Measurements from ENCODE around the gene FZR1. TPM values are rescaled to one million over a fixed set of nuclear protein-coding genes. Genes with fewer than 3 reads are reported as not detected.
A peak's percentile ranks its signal among the peaks of the same experiment; 100 is the strongest.

FZR1 gene
- polyA plus RNA-seq, 2 of the 4 experiments (the other 2 are of a cell fraction), result 13.9 to 18.1 TPM

DNA sequence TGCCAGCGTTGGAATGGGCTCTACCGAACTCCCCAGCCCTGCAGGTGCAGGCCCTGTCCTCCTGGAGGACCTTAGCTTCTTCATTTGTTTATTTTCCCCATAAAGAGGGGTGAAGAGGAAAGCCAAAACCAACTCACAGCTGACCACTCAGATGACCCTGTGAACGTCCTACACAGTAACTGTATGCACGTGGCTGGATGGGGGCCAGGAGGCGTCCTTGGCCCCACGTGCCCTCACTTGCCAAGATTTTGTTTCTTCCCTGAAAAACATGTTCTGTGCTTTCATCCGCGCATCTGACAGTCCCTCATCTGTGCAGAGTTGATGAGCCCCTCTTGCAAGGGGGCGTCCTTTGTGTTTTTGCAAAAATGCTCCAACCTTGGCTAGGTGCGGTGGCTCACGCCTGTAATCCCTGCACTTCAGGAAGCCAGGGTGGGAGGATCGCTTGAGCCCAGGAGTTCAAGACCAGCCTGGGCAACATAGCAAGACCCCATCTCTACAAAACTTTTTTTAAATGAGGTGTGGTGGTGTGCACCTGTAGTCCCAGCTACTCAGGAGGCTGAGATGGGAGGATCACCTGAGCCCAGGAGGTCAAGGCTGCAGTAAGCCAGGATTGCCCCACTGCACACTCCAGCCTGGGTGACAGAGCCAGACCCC is 27.6 kb downstream of the FZR1 start:
- ChIA-PET POLR2A (no interaction called here), CTCF (interaction anchor here (1.2 kb wide), 2 partner anchors 42 to 52 kb away, joined by 3 to 4 read pairs; no protein-coding TSS in a partner anchor)
- FAIRE-seq (no peak), ATAC-seq (no peak), DNase-seq (ENCODE audit: low read depth in 1 of 2, low spot score in 1 of 2) (no peak)
- no peaks in the 10 kb centered on the region for H3K9me3 ChIP-seq
- H3K4me2 ChIP-seq, result no peak overlapping the region
- WGBS (ENCODE audit: missing lambda C conversion rate), result 89% methylated on average over 8 of the region's 12 CpGs
- no peaks in the 10 kb centered on the region for H3K4me1 ChIP-seq
- H3K27ac ChIP-seq, result no peak overlapping the region
- TF ChIP-seq HOXB5 (CRISPR knock-in tag; IDR thresholded peaks at IDR 0.05) (no peak), TP53 (CRISPR knock-in tag; IDR thresholded peaks at IDR 0.05) (no peak)
- no peak overlapping the region for H3K4me3 ChIP-seq

GRCh38 chr19:3534375-3535234 is 28.5 kb downstream of the FZR1 start:
- ChIA-PET POLR2A (no interaction called here), CTCF (no interaction called here)
- no peak overlapping the region for H3K4me3 ChIP-seq
- FAIRE-seq (no peak), DNase-seq (ENCODE audit: low read depth in 1 of 2, low spot score in 1 of 2) (no peak), ATAC-seq (no peak)
- WGBS (ENCODE audit: missing lambda C conversion rate), result 97% methylated on average over 21 of the region's 38 CpGs
- no peak for TF ChIP-seq CBX2 (IDR thresholded peaks at IDR 0.05; ENCODE audit: borderline replicate concordance, low read depth)
- no peak for TF ChIP-seq RAD21 (conservative IDR thresholded peaks at IDR 0.05 in 1 of 2, IDR thresholded peaks at IDR 0.05 in 1 of 2)
- no peak for TF ChIP-seq HOXA7 (CRISPR knock-in tag; IDR thresholded peaks at IDR 0.05)
- no peak overlapping the region for H3K27ac ChIP-seq
- no peaks in the 10 kb centered on the region for H3K4me1 ChIP-seq
- H3K9me3 ChIP-seq, result no peaks in the 10 kb centered on the region
- no peak overlapping the region for H3K4me2 ChIP-seq

GRCh38 chr19:3535235-3535535 is 29.1 kb downstream of the FZR1 start:
- Histone ChIP-seq H3K4me3 (no peak overlapping the region), H3K9me3 (no peaks in the 10 kb centered on the region), H3K4me2 (no peak overlapping the region), H3K4me1 (no peaks in the 10 kb centered on the region), H3K27ac (no peak overlapping the region)
- DNase-seq (ENCODE audit: low read depth in 1 of 2, low spot score in 1 of 2), result no peak
- CTCF ChIA-PET, result no interaction called here
- WGBS (ENCODE audit: missing lambda C conversion rate), result 83% methylated on average over 1 of the region's 9 CpGs
- POLR2A ChIA-PET, result no interaction called here
- TF ChIP-seq KDM1A (IDR thresholded peaks at IDR 0.05; ENCODE audit: low read depth), result no peak
- no peak for TF ChIP-seq KDM5A (IDR thresholded peaks at IDR 0.05)
- no peak for TF ChIP-seq HOXA7 (CRISPR knock-in tag; IDR thresholded peaks at IDR 0.05)
- TF ChIP-seq SREBF2 (IDR thresholded peaks at IDR 0.05), result no peak
- no peak for TF ChIP-seq MAFK (IDR thresholded peaks at IDR 0.05; ENCODE audit: partially characterized antibody)
- TF ChIP-seq CBX2 (IDR thresholded peaks at IDR 0.05; ENCODE audit: borderline replicate concordance, low read depth), result no peak
- no peak for TF ChIP-seq ZFP36 (IDR thresholded peaks at IDR 0.05; ENCODE audit: borderline replicate concordance, partially characterized antibody)
- TF ChIP-seq, protein P1, sequence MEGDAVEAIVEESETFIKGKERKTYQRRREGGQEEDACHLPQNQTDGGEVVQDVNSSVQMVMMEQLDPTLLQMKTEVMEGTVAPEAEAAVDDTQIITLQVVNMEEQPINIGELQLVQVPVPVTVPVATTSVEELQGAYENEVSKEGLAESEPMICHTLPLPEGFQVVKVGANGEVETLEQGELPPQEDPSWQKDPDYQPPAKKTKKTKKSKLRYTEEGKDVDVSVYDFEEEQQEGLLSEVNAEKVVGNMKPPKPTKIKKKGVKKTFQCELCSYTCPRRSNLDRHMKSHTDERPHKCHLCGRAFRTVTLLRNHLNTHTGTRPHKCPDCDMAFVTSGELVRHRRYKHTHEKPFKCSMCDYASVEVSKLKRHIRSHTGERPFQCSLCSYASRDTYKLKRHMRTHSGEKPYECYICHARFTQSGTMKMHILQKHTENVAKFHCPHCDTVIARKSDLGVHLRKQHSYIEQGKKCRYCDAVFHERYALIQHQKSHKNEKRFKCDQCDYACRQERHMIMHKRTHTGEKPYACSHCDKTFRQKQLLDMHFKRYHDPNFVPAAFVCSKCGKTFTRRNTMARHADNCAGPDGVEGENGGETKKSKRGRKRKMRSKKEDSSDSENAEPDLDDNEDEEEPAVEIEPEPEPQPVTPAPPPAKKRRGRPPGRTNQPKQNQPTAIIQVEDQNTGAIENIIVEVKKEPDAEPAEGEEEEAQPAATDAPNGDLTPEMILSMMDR (IDR thresholded peaks at IDR 0.05), result no peak
- no peak for TF ChIP-seq TFCP2L1 (CRISPR knock-in tag; IDR thresholded peaks at IDR 0.05)
- TF ChIP-seq BHLHE40 (IDR thresholded peaks at IDR 0.05; ENCODE audit: low read depth, low read length), result no peak
- no peak for TF ChIP-seq POLR2AphosphoS2 (conservative IDR thresholded peaks at IDR 0.05; ENCODE audit: low read length)
- no peak for TF ChIP-seq ESRRA (IDR thresholded peaks at IDR 0.05; ENCODE audit: borderline replicate concordance, low read length)
- no peak for TF ChIP-seq RCOR1 (IDR thresholded peaks at IDR 0.05; ENCODE audit: low read depth, low read length)
- TF ChIP-seq HOXB5 (CRISPR knock-in tag; IDR thresholded peaks at IDR 0.05), result no peak
- ATAC-seq, result no peak
- FAIRE-seq, result no peak

- DNase-seq (ENCODE audit: low read depth in 1 of 2, low spot score in 1 of 2) (no peak), ATAC-seq (peak; percentile 3 to 4; a peak in 1 of 6 replicates), FAIRE-seq (no peak)
- WGBS (ENCODE audit: missing lambda C conversion rate), result 90% methylated on average over 7 of the region's 14 CpGs
- Histone ChIP-seq H3K4me2 (no peak overlapping the region), H3K9me3 (no peaks in the 10 kb centered on the region), H3K4me3 (no peak overlapping the region), H3K4me1 (no peaks in the 10 kb centered on the region), H3K27ac (no peak overlapping the region)
- TF ChIP-seq, protein P2, sequence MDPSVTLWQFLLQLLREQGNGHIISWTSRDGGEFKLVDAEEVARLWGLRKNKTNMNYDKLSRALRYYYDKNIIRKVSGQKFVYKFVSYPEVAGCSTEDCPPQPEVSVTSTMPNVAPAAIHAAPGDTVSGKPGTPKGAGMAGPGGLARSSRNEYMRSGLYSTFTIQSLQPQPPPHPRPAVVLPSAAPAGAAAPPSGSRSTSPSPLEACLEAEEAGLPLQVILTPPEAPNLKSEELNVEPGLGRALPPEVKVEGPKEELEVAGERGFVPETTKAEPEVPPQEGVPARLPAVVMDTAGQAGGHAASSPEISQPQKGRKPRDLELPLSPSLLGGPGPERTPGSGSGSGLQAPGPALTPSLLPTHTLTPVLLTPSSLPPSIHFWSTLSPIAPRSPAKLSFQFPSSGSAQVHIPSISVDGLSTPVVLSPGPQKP (IDR thresholded peaks at IDR 0.05; ENCODE audit: low read depth, low read length), result no peak
- no peak for TF ChIP-seq MAZ (IDR thresholded peaks at IDR 0.05; ENCODE audit: borderline replicate concordance, low read depth, low read length)
- TF ChIP-seq, protein P3, sequence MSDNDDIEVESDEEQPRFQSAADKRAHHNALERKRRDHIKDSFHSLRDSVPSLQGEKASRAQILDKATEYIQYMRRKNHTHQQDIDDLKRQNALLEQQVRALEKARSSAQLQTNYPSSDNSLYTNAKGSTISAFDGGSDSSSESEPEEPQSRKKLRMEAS (IDR thresholded peaks at IDR 0.05), result no peak
- TF ChIP-seq EP300 (IDR thresholded peaks at IDR 0.05), result no peak
- TF ChIP-seq RAD21 (conservative IDR thresholded peaks at IDR 0.05 in 1 of 2, IDR thresholded peaks at IDR 0.05 in 1 of 2), result no peak
- TF ChIP-seq RARB (CRISPR knock-in tag; IDR thresholded peaks at IDR 0.05), result no peak
- ChIA-PET CTCF (no interaction called here), POLR2A (no interaction called here)
These were observed 29.5 kb downstream of the FZR1 start for GRCh38 chr19:3535563-3535965.

Measured in A549 (cell line).